Left lung (tissue), 10 donors: ENCODE measurements around the gene SMURF1. TPM values are rescaled to one million over a fixed set of nuclear protein-coding genes. Genes with fewer than 3 reads are reported as not detected.
A peak's percentile ranks its signal among the peaks of the same experiment; 100 is the strongest.

ENCODE experiments used
- ATAC-seq: fragments of 200-7000 bp; cut with Tn5 transposase; one replicate; pipeline ENCODE4 v1.9.1; 2020; ENCODE audit warnings: moderate library complexity
- DNase-seq, 4 donors: peaks; one replicate each; pipeline ENCODE4 v3.0.0-alpha.2; 2013 to 2020
- H3K27ac ChIP-seq, 2 donors: fragments of 200-600 bp; sonication (generic) in 1 of 2; one replicate each; pipeline versions ENCODE4 v1.5.0 to v1.8.0; 2020 to 2021
- H3K27me3 ChIP-seq, 2 donors: fragments of 200-600 bp; sonication (generic) in 1 of 2; one replicate each; pipeline versions ENCODE4 v1.5.0 to v1.8.0; 2020 to 2021
- H3K36me3 ChIP-seq, 2 donors: fragments of 200-600 bp; sonication (generic) in 1 of 2; one replicate each; pipeline versions ENCODE4 v1.5.0 to v1.8.0; 2020 to 2021
- H3K4me1 ChIP-seq, 2 donors: fragments of 200-600 bp; one replicate each; pipeline ENCODE4 v1.8.0; 2021
- H3K4me3 ChIP-seq, 2 donors: fragments of 200-600 bp; sonication (generic) in 1 of 2; one replicate each; pipeline versions ENCODE4 v1.5.0 to v1.8.0; 2020 to 2021; ENCODE audit warnings: mild to moderate bottlenecking in 1 of 2
- H3K9me3 ChIP-seq, 2 donors: fragments of 200-600 bp; sonication (generic) in 1 of 2; one replicate each; pipeline versions ENCODE4 v1.5.0 to v1.8.0; 2020 to 2021
- CTCF ChIP-seq, 2 donors: fragments of 200-600 bp; sonication (generic) in 1 of 2; IDR thresholded peaks; one replicate each; pipeline versions ENCODE4 v1.5.0 to v1.8.0; 2021; ENCODE audit warnings: antibody characterized with exemption in 2 of 2
- intact Hi-C, 2 donors: fragments of 100-400 bp; cut with DNase I; formaldehyde crosslinking; loops; one replicate each; pipeline versions ENCODE4 v1.11.2 to v1.14.2; 2022
- polyA plus RNA-seq, 6 donors: library from polyadenylated mRNA; unstranded; fragments of 120-200 nt; gene quantifications; one replicate each; pipeline ENCODE4 v1.2.1, GENCODE V29; 2013; ENCODE audit not compliant: insufficient read length in 6 of 6
- total RNA-seq, 2 donors: library from RNA; stranded (reverse); fragmentation: NEBNext Ultra II Directional; extraction: Animal tissue kit (Norgen Biotek cat#: 25700); gene quantifications; one replicate each; pipeline ENCODE4 v1.2.1, GENCODE V29; 2021
- donor health status: DM: no; HTN: yes; CAD: no.
- donor health status: DM: no; HTN: no; CAD: no.

Gene SMURF1
- total and polyA plus RNA-seq, 8 donors: 15.6 to 43.4 (median 18.3) TPM

- TF ChIP-seq CTCF (IDR thresholded peaks at IDR 0.05): no peak
- Histone ChIP-seq H3K4me3 (no peak overlapping the region), H3K27ac (no peak overlapping the region), H3K4me1 (peaks cover 0 to 10% of the 10 kb centered on the region in 2 donors), H3K27me3 (no peaks in the 10 kb centered on the region), H3K9me3 (no peaks in the 10 kb centered on the region), H3K36me3 (peaks cover 0 to 86% of the 10 kb centered on the region in 2 donors)
- intact Hi-C loops: no loop called here
- no peak for ATAC-seq
- no peak for DNase-seq
Observed at GRCh38 chr7:99030457-99030856, 113.5 kb downstream of the SMURF1 start.

GRCh38 chr7:99029466-99030435 is 114.2 kb downstream of the SMURF1 start:
- no peaks in the 10 kb centered on the region for H3K27me3 ChIP-seq
- H3K27ac ChIP-seq: peak overlapping the region in 1 of 2 donors; percentile 43
- H3K4me3 ChIP-seq: no peak overlapping the region
- ATAC-seq (no peak), DNase-seq (no peak)
- no peak for TF ChIP-seq CTCF (IDR thresholded peaks at IDR 0.05)
- peaks cover 0 to 10% of the 10 kb centered on the region in 2 donors for H3K4me1 ChIP-seq
- intact Hi-C loops: no loop called here
- no peaks in the 10 kb centered on the region for H3K9me3 ChIP-seq
- peaks cover 0 to 79% of the 10 kb centered on the region in 2 donors for H3K36me3 ChIP-seq

- H3K9me3 ChIP-seq: no peaks in the 10 kb centered on the region
- TF ChIP-seq CTCF (IDR thresholded peaks at IDR 0.05): no peak
- no peak overlapping the region for H3K27ac ChIP-seq
- DNase-seq (no peak), ATAC-seq (no peak)
- H3K36me3 ChIP-seq: peaks cover 0 to 65% of the 10 kb centered on the region in 2 donors
- intact Hi-C loops: no loop called here
- H3K4me3 ChIP-seq: no peak overlapping the region
- no peaks in the 10 kb centered on the region for H3K27me3 ChIP-seq
- peaks cover 0 to 10% of the 10 kb centered on the region in 2 donors for H3K4me1 ChIP-seq
Observed at GRCh38 chr7:99028261-99028973, 115.5 kb downstream of the SMURF1 start.

- no peak for TF ChIP-seq CTCF (IDR thresholded peaks at IDR 0.05)
- H3K4me1 ChIP-seq: peaks cover 0 to 10% of the 10 kb centered on the region in 2 donors
- DNase-seq (no peak), ATAC-seq (no peak)
- H3K27me3 ChIP-seq: no peaks in the 10 kb centered on the region
- intact Hi-C loops: no loop called here
- H3K9me3 ChIP-seq: no peaks in the 10 kb centered on the region
- no peak overlapping the region for H3K27ac ChIP-seq
- peaks cover 0 to 60% of the 10 kb centered on the region in 2 donors for H3K36me3 ChIP-seq
- no peak overlapping the region for H3K4me3 ChIP-seq
Observed at GRCh38 chr7:99027841-99028240, 116.1 kb downstream of the SMURF1 start.

- Histone ChIP-seq H3K27me3 (no peaks in the 10 kb centered on the region), H3K36me3 (peaks cover 0 to 54% of the 10 kb centered on the region in 2 donors), H3K27ac (no peak overlapping the region), H3K4me3 (no peak overlapping the region), H3K4me1 (peaks cover 0 to 12% of the 10 kb centered on the region in 2 donors), H3K9me3 (no peaks in the 10 kb centered on the region)
- no peak for TF ChIP-seq CTCF (IDR thresholded peaks at IDR 0.05)
- no peak for ATAC-seq
- intact Hi-C loops: no loop called here
- DNase-seq: no peak
Observed at GRCh38 chr7:99027241-99027640, 116.7 kb downstream of the SMURF1 start.
